ENCODE data around the gene BAZ1B.
"Not testable (repeated sequence)": the region's sequence is repeated elsewhere in the genome, so short reads cannot be mapped to it uniquely, and the experiment has no call there.

The BAZ1B gene

DNA sequence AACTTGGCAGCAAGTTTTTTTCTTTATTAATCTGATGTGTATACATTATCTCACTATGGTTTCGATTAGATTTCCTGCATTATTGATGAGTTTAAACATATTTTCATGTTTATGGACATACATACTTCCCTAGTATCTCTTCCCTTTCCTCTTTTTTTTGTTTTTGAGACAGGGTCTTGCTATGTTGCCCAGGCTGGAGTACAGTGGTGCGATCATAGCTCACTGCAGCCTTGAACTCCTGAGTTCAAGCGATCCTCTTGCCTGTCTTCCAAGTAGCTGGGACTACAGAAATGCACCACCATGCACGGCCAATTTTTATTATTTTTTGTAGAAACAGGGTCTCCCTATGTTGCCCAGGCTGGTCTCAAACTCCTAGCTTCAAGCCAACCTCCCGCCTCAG lies 18.9 kb downstream of the BAZ1B start:
- no peak for DNase-seq

GRCh38 chr7:73496626-73497025 lies 25.5 kb downstream of the BAZ1B start:
- DNase-seq, result no peak

- DNase-seq, result not testable (repeated sequence)
Observed at GRCh38 chr7:73495507-73495906, 26.6 kb downstream of the BAZ1B start.

DNA sequence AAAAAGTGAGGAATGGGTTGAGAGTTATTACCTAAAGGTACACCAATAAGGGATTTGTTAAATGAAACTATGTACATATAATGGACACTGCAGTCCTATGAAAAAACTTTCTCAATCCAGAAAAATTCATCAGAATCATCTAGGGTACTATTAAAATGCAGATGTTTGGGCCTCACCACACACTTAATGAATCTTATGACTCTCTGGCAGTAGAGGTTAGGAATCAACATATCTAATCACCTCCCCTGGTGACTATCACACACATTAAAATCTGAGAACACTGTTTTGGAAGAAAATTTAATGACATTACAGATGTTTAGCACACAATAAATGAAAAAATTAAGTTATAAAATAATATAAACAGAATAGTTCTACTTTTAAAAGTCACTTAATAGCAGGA lies 32.1 kb downstream of the BAZ1B start:
- DNase-seq, result no peak

GRCh38 chr7:73487486-73487885 lies 34.6 kb downstream of the BAZ1B start:
- DNase-seq, result no peak

GRCh38 chr7:73483171-73483570 lies 38.9 kb downstream of the BAZ1B start:
- DNase-seq, result no peak

GRCh38 chr7:73482746-73483145 lies 39.3 kb downstream of the BAZ1B start:
- DNase-seq, result no peak

DNA sequence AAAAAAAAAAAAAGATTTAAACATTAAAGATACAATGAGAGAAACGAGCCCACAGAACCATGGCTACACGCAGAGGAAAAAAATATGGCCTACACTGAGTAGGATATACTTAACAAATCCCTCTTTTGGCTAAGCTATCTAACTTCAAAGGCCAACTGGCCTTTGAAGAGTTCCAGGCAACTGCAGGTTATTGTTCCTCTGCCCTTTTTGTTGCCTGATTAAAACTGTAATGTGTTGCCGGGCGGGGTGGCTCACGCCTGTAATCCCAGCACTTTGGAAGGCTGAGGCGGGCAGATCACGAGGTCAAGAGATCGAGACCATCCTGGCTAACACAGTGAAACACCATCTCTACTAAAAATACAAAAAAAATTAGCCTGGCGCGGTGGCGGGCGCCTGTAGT lies 40.6 kb downstream of the BAZ1B start:
- DNase-seq, result not testable (repeated sequence)

DNA sequence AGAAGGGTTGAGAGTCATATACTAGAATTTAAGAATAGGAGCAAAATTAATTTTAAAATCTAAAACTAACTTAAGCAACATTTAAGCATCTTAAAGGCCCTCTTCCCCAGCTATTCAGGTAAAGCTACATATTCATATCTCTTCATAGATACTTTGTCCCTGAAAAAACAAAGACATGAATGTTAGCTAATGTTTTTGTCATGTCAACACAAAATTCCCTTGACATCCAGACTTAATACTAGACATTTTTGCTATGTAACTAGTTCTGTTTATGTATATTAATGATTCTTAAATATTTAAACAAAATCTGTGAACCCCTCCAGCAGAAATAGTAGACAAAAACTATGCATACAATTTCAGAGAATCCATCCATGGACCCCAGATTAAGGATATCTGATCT lies 43.5 kb downstream of the BAZ1B start:
- DNase-seq, result no peak

DNA sequence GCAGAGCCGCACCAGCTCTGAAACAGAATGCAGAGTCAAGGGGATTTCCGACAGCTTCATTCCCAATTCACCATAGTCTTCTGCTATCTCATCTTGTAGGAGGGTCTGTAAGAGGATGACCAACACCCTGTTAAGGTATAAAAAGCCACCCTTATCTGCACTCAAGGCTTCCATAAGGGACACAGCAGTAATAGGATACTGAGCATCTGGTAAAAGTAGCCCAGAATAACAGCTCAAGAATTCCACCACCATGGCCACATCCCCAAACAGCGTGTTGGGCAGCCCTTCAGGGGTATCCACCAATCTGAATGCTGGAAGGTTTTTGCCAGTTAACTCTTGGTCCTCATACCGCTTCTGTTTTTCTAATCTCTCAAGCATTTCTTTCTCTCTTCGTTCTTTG lies 44.7 kb downstream of the BAZ1B start:
- DNase-seq, result no peak

DNA sequence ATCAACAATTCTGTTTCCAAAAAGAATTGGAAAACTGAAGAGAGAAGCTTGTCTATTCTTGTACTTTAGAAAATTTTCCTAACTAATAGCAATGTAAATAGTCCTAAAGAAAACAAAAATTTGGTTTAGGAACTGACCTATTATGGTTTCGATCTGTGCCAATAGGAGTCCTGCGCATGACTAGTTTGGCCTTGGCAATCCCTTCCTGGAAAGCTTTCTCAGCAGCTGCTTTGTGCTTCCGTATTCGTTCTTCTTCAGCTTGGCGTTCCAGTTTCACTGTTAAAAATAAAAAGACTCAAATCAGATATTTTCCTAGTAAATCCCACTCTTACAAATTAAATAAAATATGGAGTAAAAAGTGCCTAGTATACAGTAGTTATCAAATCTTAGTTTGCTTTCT lies 51.9 kb downstream of the BAZ1B start:
- DNase-seq, result no peak

- not testable (repeated sequence) for DNase-seq
Observed at GRCh38 chr7:73467046-73467445, 55.0 kb downstream of the BAZ1B start.

- no peak for DNase-seq
Observed at GRCh38 chr7:73466112-73466511, 56.0 kb downstream of the BAZ1B start.

DNA sequence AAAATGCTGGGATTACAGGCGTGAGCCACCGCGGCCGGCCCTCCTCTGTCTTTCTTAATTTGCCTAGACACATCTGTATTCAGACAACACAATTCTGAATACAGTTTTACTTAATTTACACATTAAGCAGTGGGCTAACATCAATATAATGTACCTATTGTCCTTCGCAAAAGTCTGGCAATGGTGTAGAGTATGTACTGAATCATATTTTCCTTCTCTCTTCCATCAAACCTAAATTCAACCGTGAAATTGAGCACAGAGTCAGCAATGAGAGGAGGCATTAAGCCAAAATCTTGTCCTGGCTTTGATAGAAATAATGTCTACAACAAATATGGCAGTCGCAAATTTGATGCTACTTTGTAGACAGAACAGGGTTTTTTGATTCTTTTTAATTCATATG lies 58.1 kb downstream of the BAZ1B start:
- no peak for DNase-seq

- no peak for DNase-seq
Observed at GRCh38 chr7:73463260-73463659, 58.8 kb downstream of the BAZ1B start.

DNA sequence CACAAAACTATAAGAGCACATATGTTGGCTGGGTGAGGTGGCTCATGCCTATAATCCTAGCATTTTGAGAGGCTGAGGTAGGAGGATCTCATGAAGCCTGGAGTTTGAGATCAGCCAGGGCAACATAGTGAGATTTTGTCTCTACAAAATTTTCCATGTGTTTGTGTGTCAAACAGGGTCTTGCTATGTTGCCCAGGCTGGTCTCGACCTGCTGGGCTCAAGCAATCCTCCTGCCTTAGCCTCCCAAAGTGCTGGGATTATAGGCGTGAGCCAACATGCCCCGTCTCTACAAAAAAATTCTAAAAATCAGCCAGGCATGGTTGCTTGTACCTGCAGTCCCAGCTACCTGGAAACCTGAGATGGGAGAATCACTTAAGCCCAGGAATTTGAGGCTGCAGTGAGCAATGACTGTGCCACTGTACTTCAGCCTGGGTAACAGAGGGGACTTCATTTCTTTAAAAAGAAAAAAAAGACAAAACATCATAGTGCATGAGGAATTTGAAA lies 60.3 kb downstream of the BAZ1B start:
- no peak for DNase-seq

- DNase-seq, result no peak
Observed at GRCh38 chr7:73454424-73454823, 67.7 kb downstream of the BAZ1B start.

DNA sequence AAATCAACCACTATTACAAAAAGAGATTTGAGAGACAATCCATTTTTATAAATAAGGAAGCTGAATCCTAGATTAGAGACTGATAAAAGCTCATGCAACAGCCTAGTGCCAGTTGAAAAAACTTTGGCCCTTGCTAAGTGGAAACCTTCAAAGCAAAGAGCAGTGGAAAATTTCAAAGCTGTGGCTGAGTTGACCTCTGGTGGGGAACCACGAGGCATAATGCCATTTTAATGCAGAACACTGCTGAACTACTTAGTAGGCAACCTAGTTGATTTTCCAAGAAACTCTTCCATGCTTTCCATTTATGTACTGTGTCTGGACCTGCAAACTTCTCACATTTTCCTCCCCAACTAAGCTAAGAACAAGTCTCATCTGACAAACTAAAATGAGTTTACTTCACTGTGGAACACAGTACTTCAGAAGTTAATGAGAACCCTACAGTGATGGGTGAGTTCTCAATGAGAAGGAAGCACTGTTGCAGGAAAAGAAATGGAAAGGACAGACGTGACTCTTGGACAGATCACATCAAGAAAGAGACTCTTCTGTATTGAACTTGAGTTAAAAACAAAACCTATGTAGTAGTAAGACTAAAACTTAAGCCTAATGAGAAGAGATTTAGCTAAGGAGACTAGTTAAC lies 69.0 kb downstream of the BAZ1B start:
- no peak for DNase-seq

- DNase-seq, result no peak
Observed at GRCh38 chr7:73451780-73452398, 70.2 kb downstream of the BAZ1B start.

GRCh38 chr7:73449422-73449821 lies 72.7 kb downstream of the BAZ1B start:
- no peak for DNase-seq

DNA sequence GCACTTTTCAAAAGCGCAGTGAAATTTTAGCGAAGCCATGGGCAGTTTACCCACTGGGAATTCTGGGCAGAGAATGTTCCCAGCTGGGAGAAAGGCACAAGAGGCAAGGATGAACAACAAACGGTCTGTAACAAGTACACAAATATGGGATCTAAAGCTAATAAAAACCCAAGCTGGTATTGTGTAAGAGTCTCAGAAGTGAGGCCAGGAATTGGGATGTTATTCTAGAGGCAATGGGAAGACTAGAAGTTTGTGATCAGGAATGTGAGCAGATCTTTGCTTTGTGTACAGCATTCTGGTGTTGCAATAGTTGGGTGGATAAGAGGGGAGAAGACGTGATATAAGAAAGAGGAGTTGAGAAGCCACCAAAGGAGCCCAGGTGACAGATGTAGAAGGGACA lies 73.5 kb downstream of the BAZ1B start:
- DNase-seq, result no peak

DNA sequence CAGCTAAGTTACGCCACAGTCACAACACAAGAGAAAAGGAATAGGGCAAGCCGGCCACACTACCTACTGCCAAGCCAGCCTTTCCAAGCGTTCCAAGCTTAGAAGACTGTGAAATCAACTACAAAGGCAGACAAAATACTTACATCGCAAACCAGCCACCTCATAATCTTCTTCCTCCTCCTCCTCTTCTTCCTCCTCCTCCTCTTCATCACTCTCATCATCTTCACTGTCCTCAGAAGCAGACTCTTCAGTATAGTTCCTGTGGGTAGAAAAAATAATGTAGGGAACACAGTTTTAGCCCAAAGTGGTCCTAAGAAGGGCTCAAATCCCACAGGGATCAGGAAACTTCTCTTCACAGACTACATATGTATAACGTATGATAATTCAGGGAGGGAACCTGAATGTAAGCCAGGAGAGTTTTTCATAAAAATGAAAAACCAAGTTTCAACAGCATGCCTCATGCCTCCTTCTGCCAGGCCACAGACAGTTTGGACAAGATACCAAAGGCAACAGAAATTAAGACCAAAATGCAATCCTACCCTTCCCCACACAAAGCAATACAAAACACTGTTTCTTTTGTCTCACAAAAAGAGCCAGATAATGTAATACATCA lies 74.9 kb downstream of the BAZ1B start:
- no peak for DNase-seq

DNA sequence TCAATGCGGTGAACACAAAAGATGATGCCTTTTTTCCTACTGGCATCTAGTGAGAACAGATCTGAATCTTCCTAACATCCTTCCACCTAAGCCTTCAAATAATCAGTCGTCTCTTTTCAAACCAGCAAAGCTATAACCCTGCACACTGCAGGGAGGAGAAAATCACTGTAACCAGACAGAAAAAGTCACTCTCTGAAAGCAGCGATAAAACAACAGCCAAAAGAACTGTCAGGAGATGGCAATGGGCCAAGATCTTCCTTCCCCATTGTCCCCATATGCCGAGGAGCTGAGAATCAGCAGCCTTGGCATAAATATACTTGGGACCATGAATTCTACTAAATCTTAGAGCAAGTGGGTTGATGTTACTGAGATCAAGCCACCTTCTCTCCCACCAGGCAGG lies 75.4 kb downstream of the BAZ1B start:
- DNase-seq, result no peak

GRCh38 chr7:73443548-73444255 lies 78.4 kb downstream of the BAZ1B start:
- no peak for DNase-seq

Measured in 8988T (cell line).